Measurements from ENCODE around the gene EFHD2. TPM values are rescaled to one million over a fixed set of nuclear protein-coding genes. Genes with fewer than 3 reads are reported as not detected.

The EFHD2 gene, protein sequence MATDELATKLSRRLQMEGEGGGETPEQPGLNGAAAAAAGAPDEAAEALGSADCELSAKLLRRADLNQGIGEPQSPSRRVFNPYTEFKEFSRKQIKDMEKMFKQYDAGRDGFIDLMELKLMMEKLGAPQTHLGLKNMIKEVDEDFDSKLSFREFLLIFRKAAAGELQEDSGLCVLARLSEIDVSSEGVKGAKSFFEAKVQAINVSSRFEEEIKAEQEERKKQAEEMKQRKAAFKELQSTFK
- 10 to 100 TPM; 43.1 to 48.6 TPM for total RNA-seq

DNA sequence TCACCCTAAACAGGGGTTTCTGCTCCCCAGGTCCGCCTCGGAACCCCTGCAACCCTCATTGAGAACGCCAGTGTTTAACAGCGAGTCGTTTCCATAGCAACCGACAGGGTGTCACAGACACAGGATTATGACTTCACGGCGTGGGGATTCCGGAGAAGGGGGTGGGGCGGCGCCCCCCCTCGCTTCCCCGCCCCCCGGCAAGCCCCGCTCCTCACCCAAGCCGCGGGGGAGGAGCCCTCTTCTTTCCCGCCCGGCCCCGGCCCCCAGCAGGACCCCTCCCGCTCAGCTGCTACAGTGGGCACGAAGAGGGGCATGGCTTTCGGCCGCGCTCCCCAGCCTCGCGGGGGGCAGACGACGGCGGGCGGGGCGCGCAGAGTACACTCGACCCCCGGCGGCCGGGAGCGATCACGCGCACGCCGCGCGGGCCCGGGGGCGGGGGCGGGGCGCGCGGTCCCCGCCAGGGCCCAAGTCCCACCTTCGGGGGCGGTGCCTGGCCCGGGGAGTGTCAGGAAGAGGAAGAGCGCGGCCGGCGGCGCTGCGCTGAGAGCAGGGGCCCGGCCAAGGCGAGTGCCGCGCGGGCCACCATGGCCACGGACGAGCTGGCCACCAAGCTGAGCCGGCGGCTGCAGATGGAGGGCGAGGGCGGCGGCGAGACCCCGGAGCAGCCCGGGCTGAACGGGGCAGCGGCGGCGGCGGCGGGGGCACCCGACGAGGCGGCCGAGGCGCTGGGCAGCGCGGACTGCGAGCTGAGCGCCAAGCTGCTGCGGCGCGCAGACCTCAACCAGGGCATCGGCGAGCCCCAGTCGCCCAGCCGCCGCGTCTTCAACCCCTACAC, at the start of gene EFHD2:
Gene EFHD2 (plus strand): TSS at position 501 of the 835 bp plus-strand sequence. CDS start 84 bp downstream, at position 585.
- Mint-ChIP-seq H3K4me3 (peak within 1 kb of the TSS; percentile 87), H3K27ac (peak within 1 kb of the TSS; percentile 81), H3K27me3 (peaks cover 5% of the 10 kb centered on the region), H3K9me3 (ENCODE audit: low read depth) (no peaks in the 10 kb centered on the region), H3K36me3 (ENCODE audit: low read depth) (peaks cover 11% of the 10 kb centered on the region), H3K4me1 (peaks cover 28% of the 10 kb centered on the region)
- ChIA-PET POLR2A (interaction anchor here (0.6 to 0.7 kb wide), 2 partner anchors 10 to 125 kb away, joined by 3 read pairs; no protein-coding TSS in a partner anchor), CTCF (interaction anchor here (1.0 kb wide), 1 partner anchor 84 kb away, joined by 3 read pairs; no protein-coding TSS in a partner anchor)
- intact Hi-C loops (cut with DNase I, micrococcal nuclease), result loop anchor here (1.0 to 5.0 kb wide), 6 partner anchors 8 to 427 kb away; partner anchors contain the start of genes CASP9 (in 1 of the 2), DDI2 (in 1 of the 2), DNAJC16 (in 1 of the 2) and FHAD1 (in 1 of the 2)
- ATAC-seq, result peak; percentile 86
- peak; percentile 90 for DNase-seq

DNA sequence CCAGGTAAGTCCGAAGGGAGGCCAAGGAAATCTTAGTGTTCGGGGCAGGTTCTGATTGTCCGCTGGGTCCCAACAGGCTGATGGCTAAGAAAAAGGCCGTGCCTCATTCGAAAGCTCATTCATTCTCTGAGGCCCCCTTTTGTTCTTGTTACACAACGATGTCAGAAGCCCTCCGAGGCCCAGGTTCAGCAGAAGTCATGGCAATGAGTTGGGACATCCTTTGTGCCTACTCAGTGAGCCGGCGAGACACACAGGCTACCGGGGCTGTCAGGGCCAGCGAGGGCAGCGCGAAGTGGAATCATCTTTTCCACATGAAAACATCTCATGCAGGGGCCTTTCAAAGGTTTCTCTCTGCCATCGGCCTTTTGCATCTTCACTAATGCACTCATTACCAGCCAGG, 49.0 kb upstream of the EFHD2 start:
- no peaks in the 10 kb centered on the region for H3K9me3 Mint-ChIP-seq (ENCODE audit: low read depth)
- ChIA-PET POLR2A (no interaction called here), CTCF (no interaction called here)
- H3K27me3 Mint-ChIP-seq, result peaks cover 2% of the 10 kb centered on the region
- DNase-seq (no peak), ATAC-seq (no peak)
- H3K27ac Mint-ChIP-seq, result no peak overlapping the region
- peaks cover 5% of the 10 kb centered on the region for H3K4me1 Mint-ChIP-seq
- intact Hi-C loops (cut with DNase I, micrococcal nuclease), result no loop called here
- no peak overlapping the region for H3K4me3 Mint-ChIP-seq
- H3K36me3 Mint-ChIP-seq (ENCODE audit: low read depth), result no peaks in the 10 kb centered on the region

DNA sequence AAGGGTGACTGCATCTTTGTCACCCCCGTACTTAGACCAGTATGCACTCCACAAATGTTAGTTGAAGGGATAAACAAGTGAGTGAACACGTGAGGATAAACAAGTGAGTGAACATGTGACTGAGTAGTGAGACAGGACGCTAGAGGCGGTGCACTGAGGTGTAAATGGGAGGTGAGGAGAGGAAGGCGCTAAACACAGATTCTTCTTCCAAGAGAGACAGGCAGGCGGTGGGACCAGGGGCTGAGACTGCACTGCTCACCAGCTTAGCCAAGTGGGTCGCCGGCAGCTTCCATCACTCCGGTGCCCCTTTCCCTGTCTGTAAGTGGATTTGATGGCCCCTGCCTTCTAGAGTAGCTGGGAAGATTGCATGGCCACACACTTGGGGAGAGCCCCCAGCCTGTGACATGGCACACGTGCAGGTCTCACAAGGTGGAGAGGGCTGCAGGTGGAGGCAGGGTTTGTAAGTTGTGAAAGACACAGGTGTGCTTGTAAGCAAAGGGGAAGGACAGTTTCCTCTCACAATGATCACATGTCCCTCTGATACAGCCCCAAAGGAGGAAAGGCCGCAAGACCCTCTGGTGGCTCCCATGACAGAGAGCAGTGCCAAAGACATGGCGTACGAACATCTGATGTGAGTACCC, 47.5 kb upstream of the EFHD2 start:
- H3K27ac Mint-ChIP-seq, result no peak overlapping the region
- CTCF ChIA-PET, result no interaction called here

DNA sequence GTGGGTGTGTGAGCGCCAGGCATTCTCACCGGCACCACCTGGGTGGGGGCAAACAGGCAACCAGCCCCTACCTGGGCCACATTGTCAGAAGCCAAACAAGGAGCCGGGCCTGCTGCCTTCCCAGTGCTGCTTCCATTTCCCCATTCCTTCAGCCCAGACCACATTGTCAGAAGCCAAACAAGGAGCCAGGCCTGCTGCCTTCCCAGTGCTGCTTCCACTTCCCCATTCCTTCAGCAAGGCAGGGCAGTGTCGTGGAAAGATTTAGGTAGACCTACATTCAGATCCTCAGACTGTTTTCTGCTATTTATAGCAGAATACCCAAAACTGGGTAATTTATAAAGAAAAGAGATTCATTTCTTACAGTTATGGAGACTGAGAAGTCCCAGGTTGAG, 47.0 kb upstream of the EFHD2 start:
- Mint-ChIP-seq H3K4me1 (no peaks in the 10 kb centered on the region), H3K9me3 (ENCODE audit: low read depth) (no peaks in the 10 kb centered on the region), H3K27ac (no peak overlapping the region), H3K36me3 (ENCODE audit: low read depth) (no peaks in the 10 kb centered on the region), H3K4me3 (no peak overlapping the region), H3K27me3 (no peaks in the 10 kb centered on the region)
- intact Hi-C loops (cut with DNase I, micrococcal nuclease), result no loop called here
- ChIA-PET POLR2A (no interaction called here), CTCF (no interaction called here)
- DNase-seq (no peak), ATAC-seq (no peak)

More for the DNA sequence above, 47.5 kb upstream of the EFHD2 start:
- ATAC-seq, result no peak
- peaks cover 2% of the 10 kb centered on the region for H3K27me3 Mint-ChIP-seq
- H3K4me3 Mint-ChIP-seq, result no peak overlapping the region
- DNase-seq, result no peak
- H3K9me3 Mint-ChIP-seq (ENCODE audit: low read depth), result no peaks in the 10 kb centered on the region
- intact Hi-C loops (cut with DNase I, micrococcal nuclease), result no loop called here
- H3K36me3 Mint-ChIP-seq (ENCODE audit: low read depth), result no peaks in the 10 kb centered on the region
- no peaks in the 10 kb centered on the region for H3K4me1 Mint-ChIP-seq
- POLR2A ChIA-PET, result no interaction called here

DNA sequence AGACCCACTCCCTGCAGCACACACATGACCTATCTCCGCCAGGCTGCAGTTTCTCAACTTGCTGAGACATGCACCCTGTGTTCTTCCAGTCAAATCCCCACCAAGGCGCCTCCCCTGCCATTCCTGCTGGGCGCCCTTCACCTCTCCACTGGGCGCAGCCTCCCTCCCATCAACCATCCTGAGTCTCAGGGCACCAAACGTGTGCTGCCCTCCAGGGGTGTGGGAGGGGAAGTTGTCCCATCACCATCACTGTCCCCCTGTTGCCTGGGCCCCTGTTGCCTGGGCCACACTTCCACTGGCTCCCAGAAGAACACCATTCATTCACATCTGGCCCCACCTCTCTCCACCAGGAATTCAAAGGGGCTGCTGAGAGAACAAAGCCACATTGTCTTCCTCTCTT, 44.9 kb upstream of the EFHD2 start:
- ChIA-PET POLR2A (no interaction called here), CTCF (no interaction called here)
- Mint-ChIP-seq H3K36me3 (ENCODE audit: low read depth) (no peaks in the 10 kb centered on the region), H3K27me3 (no peaks in the 10 kb centered on the region), H3K4me1 (no peaks in the 10 kb centered on the region), H3K9me3 (ENCODE audit: low read depth) (no peaks in the 10 kb centered on the region), H3K4me3 (no peak overlapping the region), H3K27ac (no peak overlapping the region)
- DNase-seq (no peak), ATAC-seq (no peak)
- intact Hi-C loops (cut with DNase I, micrococcal nuclease), result loop anchor here in 1 of 2 experiments (2.0 kb wide), 1 partner anchor 42 kb away; no protein-coding TSS in a partner anchor

DNA sequence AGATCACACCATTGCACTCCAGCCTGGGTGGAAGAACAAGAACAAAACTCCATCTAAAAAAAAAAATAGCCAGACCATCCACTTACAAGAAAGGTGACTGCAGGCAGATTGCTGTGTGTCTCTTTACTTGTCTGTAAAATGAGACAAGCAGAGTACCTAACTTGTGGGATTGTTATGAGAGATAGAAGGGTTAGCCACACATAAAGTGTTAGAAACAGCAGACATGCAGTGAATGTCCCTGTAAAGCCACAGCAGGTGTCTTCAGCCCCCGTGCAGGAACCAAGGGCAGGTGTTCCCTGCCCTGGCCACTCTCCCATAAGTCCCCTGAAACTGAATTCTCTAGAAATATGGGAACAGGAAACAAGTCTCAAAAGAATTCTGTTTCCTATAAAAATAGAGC, 40.8 kb upstream of the EFHD2 start:
- Mint-ChIP-seq H3K27me3 (no peaks in the 10 kb centered on the region), H3K36me3 (ENCODE audit: low read depth) (no peaks in the 10 kb centered on the region), H3K9me3 (ENCODE audit: low read depth) (no peaks in the 10 kb centered on the region), H3K27ac (no peak overlapping the region), H3K4me3 (no peak overlapping the region), H3K4me1 (no peaks in the 10 kb centered on the region)
- DNase-seq (no peak), ATAC-seq (no peak)
- POLR2A ChIA-PET, result no interaction called here
- intact Hi-C loops (cut with DNase I, micrococcal nuclease), result no loop called here
- CTCF ChIA-PET, result no interaction called here

DNA sequence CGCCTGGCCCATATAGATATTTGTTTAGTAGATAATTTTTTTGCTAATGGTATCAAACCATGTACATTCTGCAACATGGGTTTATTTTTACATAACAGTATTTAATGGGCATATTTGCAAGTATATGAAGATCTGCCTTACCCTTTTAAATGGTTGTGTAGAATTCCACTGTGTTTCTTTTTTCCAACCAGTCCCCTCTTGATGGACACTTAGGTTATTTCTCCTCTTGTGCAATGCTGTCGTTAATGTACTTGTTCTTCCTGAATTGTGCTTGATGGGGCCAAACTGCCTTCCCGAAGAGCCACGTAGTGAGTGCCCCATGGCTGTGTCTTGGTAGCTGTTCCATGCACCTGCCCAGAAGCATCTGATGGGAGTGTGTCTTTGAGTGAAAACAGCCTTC, 39.4 kb upstream of the EFHD2 start:
- CTCF ChIA-PET, result interaction anchor here (0.7 kb wide), 1 partner anchor 178 kb away, joined by 3 read pairs; no protein-coding TSS in a partner anchor
- no peak overlapping the region for H3K27ac Mint-ChIP-seq
- POLR2A ChIA-PET, result no interaction called here

DNA sequence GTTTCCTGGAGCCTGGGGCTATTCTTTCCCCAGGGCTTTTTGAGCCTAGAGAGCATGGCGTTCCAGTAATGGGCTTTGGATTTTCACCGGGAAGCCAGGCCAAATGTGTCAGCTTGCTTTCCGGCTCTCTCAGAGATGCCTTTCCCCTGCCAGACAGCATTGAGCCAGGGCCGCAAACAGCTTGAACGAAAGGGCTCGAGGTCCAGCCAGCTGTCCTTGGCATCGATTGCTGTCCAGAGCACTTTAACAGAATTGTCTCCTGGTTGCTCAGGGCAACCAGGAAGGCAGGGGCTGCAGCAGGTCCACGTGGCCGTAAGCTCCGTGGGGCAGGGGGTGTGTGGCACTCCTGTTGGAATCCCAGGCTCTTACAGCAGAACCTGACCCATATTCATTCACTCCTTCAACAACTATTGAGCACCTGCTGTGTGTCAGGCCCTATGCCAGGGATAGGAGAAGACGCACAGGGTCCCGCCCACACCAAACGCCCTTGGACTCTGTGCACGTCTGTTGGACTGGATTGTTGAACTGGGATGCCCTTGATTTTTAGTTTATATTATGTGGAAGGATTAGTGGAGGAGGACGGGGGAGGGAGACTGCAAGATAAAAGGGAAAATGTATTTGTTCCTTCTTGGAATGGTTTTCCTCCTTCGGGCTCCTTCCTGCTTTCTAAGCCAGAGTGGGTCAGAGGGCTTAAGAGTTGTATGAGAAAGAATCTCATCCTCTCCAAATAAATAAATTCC, 38.7 kb upstream of the EFHD2 start:
- Mint-ChIP-seq H3K27me3 (no peaks in the 10 kb centered on the region), H3K36me3 (ENCODE audit: low read depth) (no peaks in the 10 kb centered on the region), H3K9me3 (ENCODE audit: low read depth) (no peaks in the 10 kb centered on the region), H3K4me3 (no peak overlapping the region), H3K4me1 (no peaks in the 10 kb centered on the region), H3K27ac (no peak overlapping the region)
- DNase-seq, result no peak
- intact Hi-C loops (cut with DNase I, micrococcal nuclease), result no loop called here
- ChIA-PET POLR2A (no interaction called here), CTCF (no interaction called here)
- no peak for ATAC-seq

More for the DNA sequence above, 39.4 kb upstream of the EFHD2 start:
- Mint-ChIP-seq H3K9me3 (ENCODE audit: low read depth) (no peaks in the 10 kb centered on the region), H3K4me1 (no peaks in the 10 kb centered on the region), H3K36me3 (ENCODE audit: low read depth) (no peaks in the 10 kb centered on the region), H3K27me3 (no peaks in the 10 kb centered on the region), H3K4me3 (no peak overlapping the region)
- no peak for DNase-seq
- intact Hi-C loops (cut with DNase I, micrococcal nuclease), result no loop called here
- no peak for ATAC-seq

DNA sequence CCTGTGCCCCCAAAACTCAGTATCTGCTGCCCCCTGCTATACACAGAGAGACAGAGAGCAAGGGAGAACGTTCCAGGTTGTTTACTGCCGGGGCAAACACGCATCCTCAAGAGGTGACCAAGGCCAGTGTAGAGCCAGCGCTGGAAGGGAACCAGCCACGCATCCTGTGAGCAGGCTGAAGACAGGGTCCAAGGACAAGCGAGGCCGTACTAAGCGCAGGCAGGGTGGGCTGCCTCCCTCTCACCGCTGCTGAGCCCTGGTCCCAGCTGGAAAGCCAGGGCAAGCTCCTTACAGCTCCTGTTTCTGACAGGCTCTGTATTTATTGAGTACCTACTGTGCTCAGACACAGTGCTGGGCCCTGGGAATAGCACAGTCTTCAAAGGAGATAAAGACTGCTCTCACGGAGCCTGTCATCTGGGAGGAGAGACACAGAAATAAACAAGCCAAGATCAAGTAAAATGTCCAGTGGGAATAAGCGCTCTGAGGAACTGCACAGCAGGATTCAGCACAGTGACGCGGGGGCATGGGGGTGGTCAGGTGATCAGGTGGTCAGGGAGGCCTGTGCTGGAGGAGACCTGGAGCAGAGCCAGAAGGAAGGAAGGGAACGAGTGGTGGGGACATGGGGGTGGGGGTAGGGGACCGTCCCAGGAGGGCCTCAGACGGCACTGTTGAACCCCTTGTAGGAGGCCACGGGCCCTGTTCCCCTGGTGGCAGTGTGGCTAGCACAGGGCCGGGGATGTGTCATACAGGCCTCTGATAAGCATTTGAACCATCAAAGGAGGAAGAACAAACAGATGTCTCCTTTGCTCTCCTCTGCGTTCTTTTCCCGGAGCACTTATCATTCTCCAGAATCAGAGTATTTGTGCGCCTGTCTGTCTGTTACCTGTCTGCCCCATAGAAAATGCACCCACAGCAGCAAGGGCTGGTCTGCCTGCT, 37.8 kb upstream of the EFHD2 start:
- Mint-ChIP-seq H3K4me1 (no peaks in the 10 kb centered on the region), H3K27me3 (no peaks in the 10 kb centered on the region), H3K4me3 (no peak overlapping the region), H3K27ac (no peak overlapping the region), H3K9me3 (ENCODE audit: low read depth) (no peaks in the 10 kb centered on the region), H3K36me3 (ENCODE audit: low read depth) (no peaks in the 10 kb centered on the region)
- ATAC-seq, result no peak
- CTCF ChIA-PET, result no interaction called here
- POLR2A ChIA-PET, result no interaction called here
- DNase-seq, result no peak
- intact Hi-C loops (cut with DNase I, micrococcal nuclease), result no loop called here

DNA sequence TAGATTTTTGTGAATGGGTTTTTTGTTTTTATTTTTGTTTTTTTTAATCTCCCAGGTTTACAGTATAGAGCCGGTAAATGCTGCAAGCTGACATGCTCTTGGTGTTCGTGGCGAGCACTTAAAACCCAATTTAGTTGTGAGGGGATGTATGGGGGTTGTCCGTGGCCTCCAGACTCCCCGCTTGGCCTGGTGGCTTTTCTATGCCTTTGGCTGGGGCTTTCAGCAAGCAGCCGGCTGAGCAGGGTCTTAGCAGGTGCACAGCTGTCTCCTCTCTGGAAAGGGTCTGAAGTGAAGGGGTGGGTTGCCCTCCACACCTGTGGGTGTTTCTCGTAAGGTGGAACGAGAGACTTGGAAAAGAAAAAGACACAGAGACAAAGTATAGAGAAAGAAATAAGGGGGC, 31.0 kb upstream of the EFHD2 start:
- Mint-ChIP-seq H3K4me1 (no peaks in the 10 kb centered on the region), H3K36me3 (ENCODE audit: low read depth) (no peaks in the 10 kb centered on the region), H3K9me3 (ENCODE audit: low read depth) (no peaks in the 10 kb centered on the region), H3K27me3 (peaks cover 7% of the 10 kb centered on the region), H3K4me3 (no peak overlapping the region), H3K27ac (no peak overlapping the region)
- CTCF ChIA-PET, result no interaction called here
- ATAC-seq, result no peak
- DNase-seq, result no peak
- POLR2A ChIA-PET, result no interaction called here
- intact Hi-C loops (cut with DNase I, micrococcal nuclease), result no loop called here
